NCI-H1930 (cell line): ENCODE measurements around the gene TRIM24.

Experiments used
- DNase-seq, 2 experiments: peaks; one replicate each; lab custom pipeline; 2025; lab: John Stamatoyannopoulos, UW

TRIM24 gene

GRCh38 chr7:138575897-138576428 lies 115.9 kb downstream of the TRIM24 start:
- DNase-seq = no peak

DNA sequence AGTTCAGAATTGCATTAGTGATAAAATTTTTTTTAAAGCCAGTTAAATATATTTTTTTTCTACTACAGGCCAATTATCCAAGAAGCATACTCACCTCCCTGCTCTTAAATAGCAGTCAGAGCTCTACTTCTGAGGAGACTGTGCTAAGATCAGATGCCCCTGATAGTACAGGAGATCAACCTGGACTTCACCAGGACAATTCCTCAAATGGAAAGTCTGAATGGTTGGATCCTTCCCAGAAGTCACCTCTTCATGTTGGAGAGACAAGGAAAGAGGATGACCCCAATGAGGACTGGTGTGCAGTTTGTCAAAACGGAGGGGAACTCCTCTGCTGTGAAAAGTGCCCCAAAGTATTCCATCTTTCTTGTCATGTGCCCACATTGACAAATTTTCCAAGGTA lies 119.1 kb downstream of the TRIM24 start:
- DNase-seq = no peak

- DNase-seq = no peak
These were observed 119.6 kb downstream of the TRIM24 start for GRCh38 chr7:138579671-138580070.

GRCh38 chr7:138581065-138581464 lies 121.0 kb downstream of the TRIM24 start:
- DNase-seq = no peak

DNA sequence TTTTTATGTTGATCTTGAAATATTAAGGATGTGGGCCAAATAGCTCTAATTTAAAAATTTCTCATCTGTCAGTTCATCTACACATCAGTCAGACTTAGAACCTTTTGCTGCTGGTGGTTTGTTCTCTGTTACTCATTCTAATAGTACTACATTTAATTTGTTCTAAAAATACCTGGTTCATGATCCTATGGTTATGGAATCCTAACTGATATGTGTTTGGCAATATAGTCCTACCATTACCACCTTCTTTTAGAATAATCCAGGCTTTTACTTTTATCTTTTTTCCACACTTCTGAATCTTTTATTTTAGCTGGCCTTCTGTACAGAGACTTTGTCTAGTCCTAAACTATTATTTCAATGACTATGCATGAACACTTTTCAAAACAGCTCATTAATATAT lies 124.2 kb downstream of the TRIM24 start:
- DNase-seq = no peak

- no peak for DNase-seq
These were observed 124.6 kb downstream of the TRIM24 start for GRCh38 chr7:138584696-138585095.

- no peak for DNase-seq
These were observed 125.4 kb downstream of the TRIM24 start for GRCh38 chr7:138585283-138585993.

DNA sequence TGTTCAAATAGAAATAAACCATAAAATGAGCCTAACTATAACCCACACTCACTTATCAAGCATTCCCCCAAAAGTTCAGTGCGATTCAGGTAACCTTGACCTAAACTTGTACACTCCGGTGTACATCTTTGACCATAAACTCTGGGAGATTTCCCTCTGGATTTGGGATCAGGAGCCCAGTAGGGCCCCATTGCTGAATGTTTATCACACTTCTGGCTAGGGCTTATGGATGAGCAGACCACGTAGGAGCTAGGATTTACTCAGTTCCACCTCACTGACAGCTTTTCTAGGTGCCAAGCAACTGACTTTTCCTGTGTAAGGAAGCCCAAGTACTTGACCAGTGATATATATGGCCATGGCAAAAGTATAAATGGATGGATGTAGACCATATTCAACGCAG lies 127.4 kb downstream of the TRIM24 start:
- no peak for DNase-seq

DNA sequence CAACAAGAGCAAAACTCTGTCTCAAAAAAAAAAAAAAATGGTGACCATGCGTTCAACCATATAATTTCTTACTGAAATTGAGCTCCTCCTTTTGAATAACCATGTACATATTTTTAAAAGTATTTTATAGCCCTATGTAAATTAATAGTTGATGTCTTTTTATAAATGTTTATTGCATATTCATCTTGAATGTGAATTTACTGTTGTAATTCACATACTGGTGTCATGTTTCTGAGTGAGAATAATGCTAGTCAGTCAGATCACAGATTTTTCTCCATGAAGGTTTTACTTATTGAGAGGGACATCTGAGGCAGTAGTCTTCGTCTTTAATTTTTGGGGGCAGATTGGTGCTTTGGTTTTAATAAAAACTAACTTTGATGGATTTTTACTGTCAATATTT lies 128.9 kb downstream of the TRIM24 start:
- no peak for DNase-seq

DNA sequence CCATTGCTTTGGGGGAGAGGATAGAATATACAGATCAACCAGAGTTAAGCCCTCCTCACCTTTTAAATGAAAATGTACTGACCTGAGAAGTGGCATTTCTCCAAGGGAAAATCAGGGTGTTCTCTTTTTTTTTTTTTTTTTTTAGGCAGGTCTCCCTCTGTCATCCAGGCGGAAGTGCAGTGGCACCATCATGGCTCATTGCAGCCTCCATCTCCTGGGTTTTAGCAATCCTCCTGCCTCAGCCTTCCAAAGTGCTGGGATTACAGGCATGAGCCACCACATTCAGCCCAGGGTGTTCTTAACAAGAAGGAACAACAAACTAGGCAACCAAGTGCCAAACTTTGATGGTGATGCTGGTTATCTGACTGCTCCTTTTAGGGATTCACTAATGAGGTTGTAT lies 130.1 kb downstream of the TRIM24 start:
- no peak for DNase-seq

- no peak for DNase-seq
These were observed 135.4 kb downstream of the TRIM24 start for GRCh38 chr7:138595454-138595853.

DNA sequence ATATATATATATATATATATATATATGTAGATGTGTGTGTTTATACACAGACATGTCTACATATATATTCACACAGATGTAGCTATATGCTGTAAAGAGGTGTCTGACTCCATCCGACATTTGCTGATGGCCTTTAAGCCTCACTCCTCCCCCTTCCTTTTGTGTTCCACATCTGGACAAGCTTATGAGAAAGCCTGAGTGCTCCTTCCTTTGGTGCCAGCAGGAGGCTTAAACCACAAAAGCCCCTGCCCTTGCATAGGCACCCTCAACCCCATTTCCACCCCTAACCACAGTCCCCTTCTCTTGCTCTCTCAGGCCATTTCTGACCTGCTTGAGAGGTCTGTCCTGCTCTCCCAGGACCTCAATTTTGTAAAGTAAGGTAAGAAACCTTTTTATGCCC lies 142.4 kb downstream of the TRIM24 start:
- DNase-seq = no peak

GRCh38 chr7:138603549-138604318 lies 143.7 kb downstream of the TRIM24 start:
- no peak for DNase-seq

- no peak for DNase-seq
These were observed 146.2 kb downstream of the TRIM24 start for GRCh38 chr7:138606236-138606635.

DNA sequence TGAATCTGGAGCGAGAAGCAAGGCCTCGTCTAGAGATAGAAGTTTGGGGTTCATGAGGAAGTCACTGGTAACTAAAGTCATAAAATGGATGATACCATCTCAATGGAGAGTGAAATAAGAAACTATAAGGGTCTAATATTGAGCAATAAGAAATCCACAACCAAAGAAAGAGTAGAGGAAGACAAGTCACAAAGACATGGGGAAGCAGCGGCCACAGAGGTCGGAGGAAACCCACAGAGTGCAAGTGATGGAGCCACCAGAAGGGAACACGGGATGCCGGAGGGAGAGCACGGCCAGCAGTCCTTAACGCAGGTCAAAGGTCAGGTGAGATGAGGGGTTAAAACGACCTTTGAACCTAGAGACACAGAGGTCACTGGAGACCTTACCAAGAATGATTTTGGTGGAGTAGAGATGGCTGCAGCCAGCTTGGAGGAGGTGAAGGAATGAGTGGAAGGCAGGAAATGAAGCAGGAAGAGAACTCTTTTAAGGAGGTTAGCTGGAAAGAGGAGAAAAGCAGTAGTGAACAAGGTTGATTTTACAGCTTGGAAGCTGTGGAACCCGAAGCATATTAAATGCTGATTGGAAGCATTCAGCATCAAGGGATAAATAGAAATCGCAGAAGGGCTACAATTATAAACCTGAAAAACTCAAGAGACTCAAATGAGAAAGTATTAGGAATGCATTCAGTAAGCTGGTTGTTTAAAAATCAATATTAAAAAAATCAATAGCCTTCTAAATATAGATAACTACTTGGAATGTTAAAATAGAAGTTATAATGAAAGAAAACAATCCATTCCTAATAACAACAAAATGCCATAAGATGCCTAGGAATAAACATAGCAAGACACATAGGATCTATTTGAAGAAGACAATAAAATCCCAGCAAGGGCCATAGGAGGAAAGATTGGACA lies 147.4 kb downstream of the TRIM24 start:
- DNase-seq = no peak

GRCh38 chr7:138608275-138608674 lies 148.2 kb downstream of the TRIM24 start:
- DNase-seq = no peak

DNA sequence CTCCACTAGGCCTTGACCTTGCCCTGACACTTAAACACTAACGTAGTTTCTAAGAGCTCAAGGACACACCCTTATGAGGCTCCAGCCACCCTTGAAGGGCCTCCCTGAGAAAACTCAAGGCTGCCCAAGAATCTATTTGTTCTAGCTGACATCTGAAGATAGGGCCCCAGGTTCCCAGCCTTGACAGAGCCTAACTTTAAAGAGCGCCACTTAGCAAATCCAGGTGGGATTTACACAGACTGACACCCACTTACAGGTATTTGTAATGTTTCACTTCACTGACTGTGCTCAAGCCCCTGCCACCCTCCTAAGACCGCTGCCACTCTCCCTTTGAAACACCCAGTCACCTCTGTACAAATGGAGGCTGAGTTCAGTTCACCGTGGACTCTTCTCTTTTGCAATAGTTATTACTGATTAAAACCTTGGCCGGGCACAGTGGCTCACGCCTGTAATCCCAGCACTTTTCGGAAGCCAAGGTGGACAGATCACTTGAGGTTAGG lies 150.7 kb downstream of the TRIM24 start:
- DNase-seq = no peak

GRCh38 chr7:138613630-138614029 lies 153.6 kb downstream of the TRIM24 start:
- DNase-seq = no peak

DNA sequence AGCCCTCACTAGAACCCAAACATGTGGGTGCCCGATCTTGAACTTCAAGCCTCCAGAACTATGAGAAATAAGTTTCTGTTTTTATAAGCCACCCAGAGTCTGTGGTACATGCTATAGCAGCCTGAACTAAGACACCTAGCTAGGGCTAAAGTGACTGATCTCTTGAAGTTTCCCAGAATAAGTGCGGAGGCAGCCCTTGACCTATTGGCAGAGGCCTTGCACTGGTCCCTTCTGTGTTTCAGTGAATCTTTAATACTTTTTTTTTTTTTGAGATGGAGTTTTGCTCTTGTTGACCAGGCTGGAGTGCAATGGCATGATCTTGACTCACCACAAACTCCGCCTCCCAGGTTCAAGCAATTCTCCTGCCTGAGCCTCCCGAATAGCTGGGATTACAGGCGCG lies 156.0 kb downstream of the TRIM24 start:
- DNase-seq = no peak

- no peak for DNase-seq
These were observed 158.4 kb downstream of the TRIM24 start for GRCh38 chr7:138618506-138618905.

GRCh38 chr7:138618933-138619332 lies 158.9 kb downstream of the TRIM24 start:
- DNase-seq = no peak

- no peak for DNase-seq
These were observed 162.8 kb downstream of the TRIM24 start for GRCh38 chr7:138622841-138623240.
